ENCODE data around the gene DBH. TPM values are rescaled to one million over a fixed set of nuclear protein-coding genes. Genes with fewer than 3 reads are reported as not detected.

The DBH gene
- total RNA-seq, 2 donors from 2014 or later, result not detected

- TF ChIP-seq POLR2A (IDR thresholded peaks at IDR 0.05), result no peak
- TF ChIP-seq, protein P1, sequence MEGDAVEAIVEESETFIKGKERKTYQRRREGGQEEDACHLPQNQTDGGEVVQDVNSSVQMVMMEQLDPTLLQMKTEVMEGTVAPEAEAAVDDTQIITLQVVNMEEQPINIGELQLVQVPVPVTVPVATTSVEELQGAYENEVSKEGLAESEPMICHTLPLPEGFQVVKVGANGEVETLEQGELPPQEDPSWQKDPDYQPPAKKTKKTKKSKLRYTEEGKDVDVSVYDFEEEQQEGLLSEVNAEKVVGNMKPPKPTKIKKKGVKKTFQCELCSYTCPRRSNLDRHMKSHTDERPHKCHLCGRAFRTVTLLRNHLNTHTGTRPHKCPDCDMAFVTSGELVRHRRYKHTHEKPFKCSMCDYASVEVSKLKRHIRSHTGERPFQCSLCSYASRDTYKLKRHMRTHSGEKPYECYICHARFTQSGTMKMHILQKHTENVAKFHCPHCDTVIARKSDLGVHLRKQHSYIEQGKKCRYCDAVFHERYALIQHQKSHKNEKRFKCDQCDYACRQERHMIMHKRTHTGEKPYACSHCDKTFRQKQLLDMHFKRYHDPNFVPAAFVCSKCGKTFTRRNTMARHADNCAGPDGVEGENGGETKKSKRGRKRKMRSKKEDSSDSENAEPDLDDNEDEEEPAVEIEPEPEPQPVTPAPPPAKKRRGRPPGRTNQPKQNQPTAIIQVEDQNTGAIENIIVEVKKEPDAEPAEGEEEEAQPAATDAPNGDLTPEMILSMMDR (IDR thresholded peaks at IDR 0.05), result no peak
- Histone ChIP-seq H3K4me3 (no peak overlapping the region), H3K4me1 (no peaks in the 10 kb centered on the region), H3K27me3 (no peaks in the 10 kb centered on the region), H3K9me3 (no peaks in the 10 kb centered on the region), H3K36me3 (replicated peaks in 1 of 2; ENCODE audit: insufficient read depth in 1 of 2, low read depth in 2 of 2) (no peaks in the 10 kb centered on the region), H3K27ac (peak overlapping the region in 1 of 4 donors; percentile 50)
- ATAC-seq, result no peak
- 78 to 81% methylated on average over 16 to 17 of the region's 17 CpGs for WGBS, 2 donors
- intact Hi-C loops (cut with DNase I), result no loop called here
- peak in 2 of 4 donors; percentile 33 to 44 for DNase-seq
Observed at GRCh38 chr9:133707065-133707762, 71.1 kb downstream of the DBH start.

DNA sequence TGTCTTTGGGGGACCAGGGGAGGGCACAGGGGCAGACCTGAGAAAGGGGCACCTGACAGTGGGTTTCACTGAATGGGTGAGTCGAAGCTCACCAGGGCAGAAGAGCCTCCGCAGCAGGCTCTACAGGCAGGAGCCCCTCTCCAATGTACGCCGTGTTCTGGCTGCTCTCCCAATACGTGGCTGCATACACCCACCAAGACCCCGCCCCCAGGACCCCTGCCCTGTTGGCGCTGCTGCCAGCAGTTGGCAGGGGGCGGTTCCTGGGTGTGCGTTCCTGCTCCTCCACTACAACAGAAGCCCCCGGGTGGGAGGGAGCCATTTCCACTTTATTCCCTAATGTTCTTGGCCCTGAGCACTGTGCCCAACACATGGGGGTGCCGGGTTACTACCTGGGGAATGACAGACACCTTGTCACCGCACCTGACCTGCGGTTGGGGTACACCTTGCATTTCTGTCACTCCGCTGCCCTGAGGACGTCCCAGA is 71.6 kb downstream of the DBH start:
- 84 to 87% methylated on average over 6 to 15 of the region's 15 CpGs for WGBS, 2 donors
- no peak for ATAC-seq
- DNase-seq, result peak in 1 of 4 donors; percentile 7
- no peak overlapping the region for H3K4me3 ChIP-seq
- H3K36me3 ChIP-seq (replicated peaks in 1 of 2; ENCODE audit: insufficient read depth in 1 of 2, low read depth in 2 of 2), result no peaks in the 10 kb centered on the region
- H3K27ac ChIP-seq, result peak overlapping the region in 1 of 4 donors; percentile 50
- H3K4me1 ChIP-seq, result no peaks in the 10 kb centered on the region
- no peaks in the 10 kb centered on the region for H3K9me3 ChIP-seq
- H3K27me3 ChIP-seq, result no peaks in the 10 kb centered on the region
- intact Hi-C loops (cut with DNase I), result no loop called here
- TF ChIP-seq, protein P1 (IDR thresholded peaks at IDR 0.05), result no peak
- no peak for TF ChIP-seq POLR2A (IDR thresholded peaks at IDR 0.05)

DNA sequence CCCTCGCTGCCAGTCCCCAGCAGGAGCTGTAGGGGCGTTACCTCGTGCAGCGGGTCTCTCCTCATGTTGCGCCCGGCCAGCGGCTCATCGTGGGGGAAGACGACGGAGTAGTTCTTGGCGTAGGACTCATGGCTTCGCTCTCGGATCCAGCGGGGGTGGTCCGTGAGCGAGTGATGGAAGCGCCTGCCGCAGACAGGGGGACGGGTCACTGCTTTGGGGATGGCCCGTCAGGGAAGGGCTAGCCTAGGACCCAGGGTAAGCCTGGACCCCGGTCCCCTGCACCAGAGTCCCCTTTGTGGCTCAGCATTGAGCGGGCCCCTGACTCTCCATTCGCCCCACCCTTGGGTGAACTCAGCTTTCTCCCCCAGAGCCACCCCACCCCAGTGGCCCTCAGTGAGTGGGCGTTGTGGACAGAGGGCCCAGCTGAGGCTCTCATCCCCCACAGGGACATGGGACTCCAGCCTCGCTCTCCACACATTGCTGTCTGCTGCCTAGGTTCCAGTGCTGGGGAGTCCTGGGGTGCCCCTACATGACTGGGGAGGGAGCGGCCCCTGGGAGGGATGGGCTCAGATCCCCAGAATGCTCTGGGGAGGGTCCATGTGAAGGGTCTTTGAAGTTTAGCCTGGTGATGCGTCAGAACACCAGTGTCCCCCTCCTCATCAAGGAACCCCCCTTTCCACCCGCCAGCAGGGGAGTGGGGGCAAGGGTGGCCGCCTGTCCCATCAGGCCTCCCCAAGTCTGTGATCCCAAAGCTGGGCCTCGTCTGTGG is 72.3 kb downstream of the DBH start:
- H3K4me3 ChIP-seq, result no peak overlapping the region
- intact Hi-C loops (cut with DNase I), result no loop called here
- TF ChIP-seq, protein P1 (IDR thresholded peaks at IDR 0.05), result no peak
- no peak for TF ChIP-seq POLR2A (IDR thresholded peaks at IDR 0.05)
- no peaks in the 10 kb centered on the region for H3K4me1 ChIP-seq
- H3K27ac ChIP-seq, result peak overlapping the region in 1 of 4 donors; percentile 4
- DNase-seq, result peak in 1 of 4 donors; percentile 7
- no peaks in the 10 kb centered on the region for H3K9me3 ChIP-seq
- ATAC-seq, result no peak
- WGBS, 2 donors, result 86 to 95% methylated on average over 9 to 30 of the region's 30 CpGs
- no peaks in the 10 kb centered on the region for H3K36me3 ChIP-seq (replicated peaks in 1 of 2; ENCODE audit: insufficient read depth in 1 of 2, low read depth in 2 of 2)
- no peaks in the 10 kb centered on the region for H3K27me3 ChIP-seq

Other genes starting within 250 kb of the DBH start
- gene REXO4, start 218.4 kb upstream of the DBH start, total RNA-seq, result 10 to 100 TPM; 15.6 to 21.8 TPM
- gene ADAMTS13, start 214.0 kb upstream of the DBH start, total RNA-seq, result 1 to 10 TPM; 2.3 to 5.6 TPM
- gene CACFD1, start 176.4 kb upstream of the DBH start, total RNA-seq, result 10 to 100 TPM; 19.2 to 25.4 TPM
- 1 to 10 TPM; 2.6 to 3.0 TPM for gene SLC2A6, start 157.3 kb upstream of the DBH start, total RNA-seq
- not detected for gene MYMK, start 111.4 kb upstream of the DBH start, total RNA-seq
- gene ADAMTSL2, start 101.7 kb upstream of the DBH start, total RNA-seq, result 10 to 100 TPM in 1 of 2 donors, 1 to 10 TPM in 1; 4.2 to 21.8 TPM
- under 1 TPM in 1 of 2 donors, not detected in 1; 0.78 TPM for gene FAM163B, start 27.0 kb upstream of the DBH start, total RNA-seq
- 10 to 100 TPM; 20.2 to 61.0 TPM for gene SARDH, start 102.0 kb downstream of the DBH start, total RNA-seq

Data from body of pancreas (tissue), 4 donors.